Activated naive CD4-positive, alpha-beta T cell treated with anti-CD3 and anti-CD28 coated beads, Interleukin-2, amount 10 ng/mL, durations not matched to agents 7 days and 5 days (primary cell): ENCODE results near the gene EPB41.
"Not testable (repeated sequence)": the region's sequence is repeated elsewhere in the genome, so short reads cannot be mapped to it uniquely, and the experiment has no call there.

Experiments
- CTCF ChIA-PET: fragments of 350-600 bp; sonication (Branson Sonifier 250); formaldehyde crosslinking; loops from one replicate; lab custom pipeline; 2021; ENCODE audit warnings: antibody characterized with exemption; lab: Charles Lee
- DNase-seq: peaks from one replicate; pipeline ENCODE4 v3.0.0-alpha.2; 2020
- H3K27ac Mint-ChIP-seq: one replicate; pipeline ENCODE4 v1.8.0; 2021; ENCODE audit warnings: mild to moderate bottlenecking, moderate library complexity, mixed read lengths
- H3K27me3 Mint-ChIP-seq: one replicate; pipeline ENCODE4 v1.8.0; 2021; ENCODE audit warnings: mild to moderate bottlenecking, mixed read lengths
- H3K36me3 Mint-ChIP-seq: one replicate; pipeline ENCODE4 v1.8.0; 2021; ENCODE audit warnings: mixed read lengths
- H3K4me1 Mint-ChIP-seq: one replicate; pipeline ENCODE4 v1.8.0; 2021; ENCODE audit warnings: mixed read lengths
- H3K4me3 Mint-ChIP-seq: one replicate; pipeline ENCODE4 v1.8.0; 2021; ENCODE audit warnings: mild to moderate bottlenecking, moderate library complexity, mixed read lengths
- H3K9me3 Mint-ChIP-seq: one replicate; pipeline ENCODE4 v1.8.0; 2021; ENCODE audit warnings: mixed read lengths

The EPB41 gene

GRCh38 chr1:29044010-29044409 is 129.6 kb downstream of the EPB41 start:
- Mint-ChIP-seq H3K27ac (no peak overlapping the region), H3K9me3 (no peaks in the 10 kb centered on the region), H3K4me3 (no peak overlapping the region), H3K36me3 (peaks cover 30% of the 10 kb centered on the region), H3K4me1 (no peaks in the 10 kb centered on the region), H3K27me3 (no peaks in the 10 kb centered on the region)
- no peak for DNase-seq
- CTCF ChIA-PET: interaction anchor here (0.6 to 2.6 kb wide), 5 partner anchors 11 to 259 kb away, joined by 3 to 18 read pairs (median 5); no protein-coding TSS in a partner anchor

- not testable (repeated sequence) for H3K4me1 Mint-ChIP-seq, H3K27me3 Mint-ChIP-seq
Measured at GRCh38 chr1:29045663-29046062, 131.3 kb downstream of the EPB41 start.

GRCh38 chr1:29047142-29047541 is 132.8 kb downstream of the EPB41 start:
- Mint-ChIP-seq H3K4me3 (no peak overlapping the region), H3K27ac (no peak overlapping the region), H3K4me1 (no peaks in the 10 kb centered on the region), H3K27me3 (no peaks in the 10 kb centered on the region), H3K9me3 (no peaks in the 10 kb centered on the region), H3K36me3 (peaks cover 25% of the 10 kb centered on the region)
- CTCF ChIA-PET: interaction anchor here (0.7 kb wide), 1 partner anchor 170 kb away, joined by 3 read pairs; no protein-coding TSS in a partner anchor
- DNase-seq: no peak

More at GRCh38 chr1:29045663-29046062, 131.3 kb downstream of the EPB41 start:
- CTCF ChIA-PET: interaction anchor here (0.6 kb wide), 1 partner anchor 14 kb away, joined by 3 read pairs; no protein-coding TSS in a partner anchor
- peaks cover 29% of the 10 kb centered on the region for H3K36me3 Mint-ChIP-seq
- H3K27ac Mint-ChIP-seq, DNase-seq, H3K9me3 Mint-ChIP-seq, H3K4me3 Mint-ChIP-seq: not testable (repeated sequence)

- no peak for DNase-seq
- Mint-ChIP-seq H3K4me3 (no peak overlapping the region), H3K27ac (no peak overlapping the region), H3K4me1 (no peaks in the 10 kb centered on the region), H3K9me3 (no peaks in the 10 kb centered on the region), H3K36me3 (peaks cover 20% of the 10 kb centered on the region), H3K27me3 (no peaks in the 10 kb centered on the region)
- CTCF ChIA-PET: interaction anchor here (0.6 kb wide), 1 partner anchor 11 kb away, joined by 3 read pairs; no protein-coding TSS in a partner anchor
Measured at GRCh38 chr1:29050166-29050565, 135.8 kb downstream of the EPB41 start.

- no peak overlapping the region for H3K4me3 Mint-ChIP-seq
- CTCF ChIA-PET: interaction anchor here (1.3 kb wide), 1 partner anchor 18 kb away, joined by 3 read pairs; no protein-coding TSS in a partner anchor
- peaks cover 18% of the 10 kb centered on the region for H3K36me3 Mint-ChIP-seq
- no peaks in the 10 kb centered on the region for H3K27me3 Mint-ChIP-seq
- no peaks in the 10 kb centered on the region for H3K9me3 Mint-ChIP-seq
- no peak for DNase-seq
- H3K27ac Mint-ChIP-seq: no peak overlapping the region
- no peaks in the 10 kb centered on the region for H3K4me1 Mint-ChIP-seq
Measured at GRCh38 chr1:29052100-29052499, 137.7 kb downstream of the EPB41 start.

GRCh38 chr1:29052941-29053340 is 138.6 kb downstream of the EPB41 start:
- Mint-ChIP-seq H3K27ac (no peak overlapping the region), H3K4me3 (no peak overlapping the region), H3K4me1 (no peaks in the 10 kb centered on the region), H3K36me3 (peaks cover 16% of the 10 kb centered on the region), H3K27me3 (no peaks in the 10 kb centered on the region), H3K9me3 (no peaks in the 10 kb centered on the region)
- CTCF ChIA-PET: interaction anchor here (1.3 kb wide), 1 partner anchor 19 kb away, joined by 3 read pairs; no protein-coding TSS in a partner anchor
- DNase-seq: no peak

- Mint-ChIP-seq H3K9me3 (no peaks in the 10 kb centered on the region), H3K27ac (no peak overlapping the region), H3K27me3 (no peaks in the 10 kb centered on the region), H3K4me1 (no peaks in the 10 kb centered on the region), H3K36me3 (peaks cover 14% of the 10 kb centered on the region), H3K4me3 (no peak overlapping the region)
- CTCF ChIA-PET: interaction anchor here (0.7 kb wide), 1 partner anchor 10 kb away, joined by 3 read pairs; no protein-coding TSS in a partner anchor
- no peak for DNase-seq
Measured at GRCh38 chr1:29055160-29055559, 140.8 kb downstream of the EPB41 start.

- no peaks in the 10 kb centered on the region for H3K27me3 Mint-ChIP-seq
- peaks cover 17% of the 10 kb centered on the region for H3K36me3 Mint-ChIP-seq
- no peaks in the 10 kb centered on the region for H3K4me1 Mint-ChIP-seq
- no peak for DNase-seq
- CTCF ChIA-PET: interaction anchor here (0.7 kb wide), 1 partner anchor 180 kb away, joined by 3 read pairs; no protein-coding TSS in a partner anchor
- no peak overlapping the region for H3K4me3 Mint-ChIP-seq
- no peak overlapping the region for H3K27ac Mint-ChIP-seq
- H3K9me3 Mint-ChIP-seq: no peaks in the 10 kb centered on the region
Measured at GRCh38 chr1:29056256-29056655, 141.9 kb downstream of the EPB41 start.

- Mint-ChIP-seq H3K9me3 (no peaks in the 10 kb centered on the region), H3K27ac (no peak overlapping the region), H3K4me1 (peaks cover 8% of the 10 kb centered on the region), H3K4me3 (no peak overlapping the region), H3K27me3 (no peaks in the 10 kb centered on the region), H3K36me3 (peaks cover 21% of the 10 kb centered on the region)
- CTCF ChIA-PET: interaction anchor here (0.6 kb wide), 1 partner anchor 16 kb away, joined by 3 read pairs; no protein-coding TSS in a partner anchor
- no peak for DNase-seq
Measured at GRCh38 chr1:29057700-29058099, 143.3 kb downstream of the EPB41 start.

- Mint-ChIP-seq H3K27ac (no peak overlapping the region), H3K4me1 (peaks cover 9% of the 10 kb centered on the region), H3K36me3 (peaks cover 33% of the 10 kb centered on the region), H3K4me3 (no peak overlapping the region), H3K27me3 (no peaks in the 10 kb centered on the region), H3K9me3 (no peaks in the 10 kb centered on the region)
- no peak for DNase-seq
- CTCF ChIA-PET: interaction anchor here (0.6 to 0.9 kb wide), 2 partner anchors 13 to 30 kb away, joined by 3 read pairs; no protein-coding TSS in a partner anchor
Measured at GRCh38 chr1:29062157-29062942, 148.0 kb downstream of the EPB41 start.

GRCh38 chr1:29064064-29064463 is 149.7 kb downstream of the EPB41 start:
- H3K4me3 Mint-ChIP-seq: no peak overlapping the region
- CTCF ChIA-PET: interaction anchor here (1.0 kb wide), 1 partner anchor 182 kb away, joined by 4 read pairs; no protein-coding TSS in a partner anchor
- DNase-seq: no peak
- H3K9me3 Mint-ChIP-seq: no peaks in the 10 kb centered on the region
- H3K36me3 Mint-ChIP-seq: peaks cover 41% of the 10 kb centered on the region
- no peaks in the 10 kb centered on the region for H3K27me3 Mint-ChIP-seq
- H3K27ac Mint-ChIP-seq: no peak overlapping the region
- H3K4me1 Mint-ChIP-seq: peaks cover 9% of the 10 kb centered on the region

GRCh38 chr1:29077155-29077554 is 162.8 kb downstream of the EPB41 start:
- DNase-seq: no peak
- no peaks in the 10 kb centered on the region for H3K27me3 Mint-ChIP-seq
- H3K36me3 Mint-ChIP-seq: peaks cover 14% of the 10 kb centered on the region
- H3K9me3 Mint-ChIP-seq: no peaks in the 10 kb centered on the region
- no peak overlapping the region for H3K27ac Mint-ChIP-seq
- CTCF ChIA-PET: no interaction called here
- H3K4me3 Mint-ChIP-seq: no peak overlapping the region
- no peaks in the 10 kb centered on the region for H3K4me1 Mint-ChIP-seq

- CTCF ChIA-PET: interaction anchor here (0.7 kb wide), 1 partner anchor 23 kb away, joined by 3 read pairs; no protein-coding TSS in a partner anchor
- not testable (repeated sequence) for H3K9me3 Mint-ChIP-seq, H3K27ac Mint-ChIP-seq, H3K4me3 Mint-ChIP-seq, DNase-seq, H3K27me3 Mint-ChIP-seq, H3K4me1 Mint-ChIP-seq
- H3K36me3 Mint-ChIP-seq: peaks cover 11% of the 10 kb centered on the region
Measured at GRCh38 chr1:29079916-29080629, 165.7 kb downstream of the EPB41 start.

- no peak overlapping the region for H3K27ac Mint-ChIP-seq
- no peaks in the 10 kb centered on the region for H3K9me3 Mint-ChIP-seq
- CTCF ChIA-PET: no interaction called here
- peaks cover 10% of the 10 kb centered on the region for H3K36me3 Mint-ChIP-seq
- no peaks in the 10 kb centered on the region for H3K27me3 Mint-ChIP-seq
- no peak for DNase-seq
- H3K4me3 Mint-ChIP-seq: no peak overlapping the region
- no peaks in the 10 kb centered on the region for H3K4me1 Mint-ChIP-seq
Measured at GRCh38 chr1:29081201-29081600, 166.8 kb downstream of the EPB41 start.
